Inflammatory macrophage treated with lipopolysaccharide for 1 hour (primary cell): ENCODE results near the gene GSTT4.
"Not testable (repeated sequence)": the region's sequence is repeated elsewhere in the genome, so short reads cannot be mapped to it uniquely, and the experiment has no call there.

Source experiments
- DNase-seq, 2 donors: peaks; one replicate each; pipeline ENCODE4 v3.0.0-alpha.2; 2020 to 2022

Gene GSTT4

DNA sequence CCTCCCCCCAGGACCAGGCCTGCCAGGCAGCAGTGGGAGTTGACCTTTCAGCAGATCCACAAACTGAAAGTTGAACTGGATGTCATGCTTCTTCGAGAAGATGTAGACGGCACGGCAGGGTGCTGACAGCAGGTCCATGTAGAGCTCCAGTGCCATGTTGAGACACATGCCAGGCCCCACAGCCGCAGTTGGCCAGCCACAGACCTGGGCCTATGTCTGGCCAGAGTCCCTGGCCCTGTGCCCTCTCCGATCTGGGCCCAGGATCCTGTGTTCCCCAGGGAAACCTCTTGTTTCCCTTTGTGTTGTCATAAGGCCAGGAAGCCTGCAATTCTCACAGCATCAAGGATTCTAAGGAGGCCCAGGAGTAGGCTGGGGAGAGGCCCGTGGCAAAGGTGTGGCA, at the start of gene GSTT4:
TSS of gene GSTT4 (minus strand) at position 253 of the 400 bp plus-strand sequence. CDS start at position 156, 97 bp downstream.
- DNase-seq: no peak

DNA sequence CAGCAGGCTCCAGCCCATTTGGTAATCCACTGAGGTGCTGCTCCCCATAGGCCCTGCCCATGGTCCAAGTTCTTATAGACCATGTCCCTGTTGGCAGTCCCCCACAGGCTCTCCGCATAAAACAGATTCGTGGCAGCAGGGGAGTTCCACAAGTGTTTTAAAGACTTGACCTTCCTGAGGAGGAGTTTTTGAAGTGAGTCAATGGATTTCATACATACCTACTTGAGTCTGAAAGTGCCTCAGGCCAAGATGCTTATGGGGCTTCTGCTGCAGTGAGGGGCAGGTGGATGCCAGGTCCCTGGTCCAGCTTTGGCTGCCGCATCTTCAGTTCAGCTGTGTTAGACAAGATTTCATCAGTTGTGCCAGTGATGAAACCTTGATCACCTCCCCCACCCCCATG, 49.1 kb upstream of the GSTT4 start:
- no peak for DNase-seq

DNA sequence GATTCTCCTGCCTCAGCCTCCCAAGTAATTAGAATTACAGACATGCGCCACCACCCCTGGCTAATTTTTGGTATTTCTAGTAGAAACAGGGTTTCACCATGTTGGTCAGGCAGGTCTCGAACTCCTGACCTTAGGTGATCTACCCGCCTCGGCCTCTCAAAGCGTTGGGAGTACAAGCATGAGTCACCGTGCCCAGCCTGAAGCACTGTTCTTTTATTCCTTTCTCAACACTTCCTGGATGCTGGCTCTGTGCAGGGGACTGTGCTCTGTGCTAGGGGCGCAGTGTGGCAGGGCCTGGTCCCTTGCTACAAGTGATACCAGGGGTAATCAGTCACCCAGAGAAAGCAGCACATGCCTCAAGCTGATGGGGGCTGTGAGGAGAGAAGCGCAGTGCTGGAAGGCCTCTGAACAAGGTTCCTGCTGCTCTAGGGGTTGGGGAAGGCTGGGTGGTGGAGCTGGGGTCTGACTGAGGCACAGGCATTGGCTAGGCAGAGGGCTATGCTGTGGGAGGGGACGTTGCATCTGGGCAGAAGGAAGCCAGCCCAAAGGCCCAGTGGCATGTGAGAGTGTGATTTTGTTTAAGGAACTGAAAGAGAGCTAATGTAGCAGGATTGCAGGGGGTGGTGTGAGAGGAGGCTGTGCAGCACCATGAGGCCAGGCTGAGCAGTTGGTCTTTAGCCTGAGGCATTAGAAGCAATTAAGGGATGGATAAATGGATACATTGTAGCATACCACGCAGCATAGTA, 48.4 kb upstream of the GSTT4 start:
- DNase-seq: peak; percentile 25 to 59

DNA sequence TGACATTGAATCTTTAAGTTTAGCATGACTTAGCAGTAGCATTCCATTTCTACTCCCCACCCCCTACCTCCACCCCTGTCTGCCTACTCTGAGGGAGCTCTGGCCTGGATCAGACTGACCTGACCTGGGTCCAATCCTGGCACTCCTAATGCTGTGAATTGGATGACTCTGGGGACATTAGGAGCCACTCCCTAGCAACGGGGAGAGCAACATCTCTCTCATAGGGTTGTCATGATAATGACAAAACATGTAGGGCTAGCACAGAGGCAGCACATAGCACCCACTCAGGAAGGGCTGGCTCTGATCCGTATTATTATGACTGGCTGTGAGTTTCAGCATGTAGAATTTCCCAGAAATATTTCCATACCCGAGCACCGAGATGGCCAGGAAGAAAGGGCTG, 46.3 kb upstream of the GSTT4 start:
- DNase-seq: no peak

DNA sequence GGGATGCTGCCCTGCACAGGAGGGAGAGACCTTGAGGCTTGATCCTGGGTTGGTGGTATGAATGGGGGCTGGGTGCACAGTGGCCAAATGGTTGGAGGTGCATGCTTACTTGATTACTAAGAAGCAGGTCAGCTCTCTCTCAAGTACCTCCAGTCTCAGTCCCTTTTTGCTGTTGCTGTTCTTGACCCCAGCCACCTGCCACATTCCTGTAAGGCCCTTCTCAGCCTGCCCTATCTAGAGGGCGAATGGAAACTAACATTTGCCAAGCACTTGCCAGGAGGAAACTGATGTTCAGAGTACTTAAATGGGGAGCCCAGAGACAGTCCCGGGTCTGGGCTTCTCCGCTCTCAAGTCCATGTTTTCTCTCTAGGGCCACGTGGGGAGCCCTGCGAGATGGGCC, 45.8 kb upstream of the GSTT4 start:
- DNase-seq: no peak

DNA sequence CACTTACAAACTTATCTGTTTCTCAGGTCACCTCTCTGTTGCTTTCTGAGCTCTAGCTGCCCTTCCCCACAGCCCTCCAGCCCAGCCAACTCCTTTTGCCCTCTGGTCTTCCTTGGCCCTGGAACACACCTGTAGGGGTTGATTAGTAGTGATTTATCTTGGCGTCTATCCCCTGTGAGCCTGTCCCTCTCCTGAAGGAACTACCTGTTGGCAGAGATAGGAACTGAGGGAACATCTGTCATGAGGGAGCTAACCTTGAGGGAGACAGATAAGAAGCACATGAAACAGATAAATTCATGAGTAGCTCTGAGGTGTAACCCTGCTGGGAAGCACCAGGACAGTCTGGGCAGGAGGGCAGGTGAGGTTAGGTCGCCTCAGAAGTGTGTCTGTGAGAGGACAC, 44.7 kb upstream of the GSTT4 start:
- no peak for DNase-seq

DNA sequence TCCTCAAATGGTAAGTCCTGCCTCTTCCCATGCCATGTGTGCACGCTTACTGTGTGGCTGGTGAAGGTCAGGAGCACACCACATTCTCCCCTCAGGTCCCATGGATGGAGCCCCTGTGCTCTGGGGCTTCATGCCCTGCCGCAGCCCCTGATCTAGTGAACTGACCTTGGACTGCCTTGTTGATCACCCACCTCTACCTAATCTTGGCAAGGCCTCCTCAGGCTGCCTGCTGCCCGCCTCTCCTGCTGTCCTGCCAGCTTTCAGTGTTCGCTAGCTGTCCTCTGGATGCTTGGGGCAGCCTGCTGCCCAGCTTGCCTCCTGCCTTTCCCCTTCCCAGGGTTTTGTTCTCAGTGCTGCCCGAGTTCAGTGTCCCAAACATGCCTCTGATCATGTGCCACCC, 44.0 kb upstream of the GSTT4 start:
- DNase-seq: no peak

DNA sequence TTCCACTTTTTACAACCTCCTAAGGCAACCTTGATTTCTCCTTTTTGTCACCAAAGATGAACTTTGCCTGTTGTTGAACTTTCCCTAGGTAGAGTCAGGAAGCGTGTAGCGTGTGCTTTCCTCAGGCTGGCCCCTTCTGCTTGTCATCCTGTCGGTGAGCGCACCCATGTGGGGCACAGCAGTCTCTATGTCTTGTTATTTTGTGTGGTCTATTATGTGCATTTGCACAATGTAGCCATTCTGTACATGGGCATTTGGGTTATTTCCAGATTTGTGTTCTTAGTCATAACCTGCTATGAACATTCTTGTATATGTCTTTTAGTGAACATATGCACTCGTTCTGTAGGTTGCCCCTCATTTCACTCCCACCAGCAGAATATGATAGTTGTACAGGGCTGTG, 40.8 kb upstream of the GSTT4 start:
- no peak for DNase-seq

DNA sequence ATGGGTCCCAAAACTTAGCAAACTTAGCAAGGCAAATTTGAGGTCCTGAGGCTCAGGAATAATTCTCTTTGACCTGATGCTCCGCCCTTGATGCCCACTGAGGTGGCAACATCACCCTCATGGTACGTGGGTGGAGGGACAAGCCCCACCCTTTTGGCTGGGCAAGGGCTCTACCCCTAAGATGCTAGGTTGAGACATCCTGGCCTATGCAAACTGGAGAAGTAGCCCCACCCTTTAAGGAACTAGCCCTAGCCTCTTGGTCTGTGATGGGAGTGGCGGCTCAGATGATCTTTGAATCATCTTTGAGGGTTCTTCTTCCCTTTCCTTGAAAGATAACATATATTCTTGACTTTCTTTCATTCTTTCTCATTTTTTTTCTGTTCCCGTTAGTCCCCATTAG, 38.7 kb upstream of the GSTT4 start:
- DNase-seq: peak; percentile 86 to 95

DNA sequence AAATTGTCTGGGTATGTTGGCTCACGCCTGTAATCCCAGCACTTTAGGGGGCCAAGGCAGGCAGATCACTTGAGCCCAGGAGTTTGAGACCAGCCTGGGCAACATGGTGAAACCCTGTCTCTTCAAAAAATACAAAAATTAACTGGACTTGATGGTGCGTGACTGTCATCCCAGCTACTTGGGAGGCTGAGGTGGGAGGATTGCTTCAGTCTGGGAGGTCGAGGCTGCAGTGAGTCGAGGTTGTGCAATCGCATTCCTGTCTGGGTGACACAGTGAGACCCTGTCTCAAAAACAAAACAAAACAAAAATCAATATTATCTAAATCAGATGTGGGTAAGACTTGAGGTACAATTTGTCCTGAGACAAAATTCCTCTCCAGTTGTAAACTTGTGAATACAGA, 38.2 kb upstream of the GSTT4 start:
- not testable (repeated sequence) for DNase-seq

DNA sequence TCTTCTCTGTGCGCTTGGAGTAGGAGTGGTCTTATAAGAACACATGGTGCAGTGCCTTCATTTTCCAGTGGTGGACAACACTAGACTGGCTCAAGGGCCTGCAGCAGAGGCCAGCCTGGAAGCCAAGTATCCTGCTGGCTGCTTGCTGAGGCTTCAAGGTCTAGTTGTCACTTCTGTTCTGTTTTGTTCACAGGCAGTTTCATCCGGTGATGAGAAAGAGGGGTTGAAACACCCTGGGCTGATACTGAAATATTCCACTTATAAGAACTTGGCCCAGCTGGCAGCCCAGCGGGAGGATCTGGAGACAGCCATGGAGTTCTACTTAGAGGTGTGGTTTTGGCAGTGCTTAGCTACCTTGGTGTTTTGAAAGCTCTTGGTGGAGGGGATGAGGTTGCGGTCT, 35.7 kb upstream of the GSTT4 start:
- no peak for DNase-seq

DNA sequence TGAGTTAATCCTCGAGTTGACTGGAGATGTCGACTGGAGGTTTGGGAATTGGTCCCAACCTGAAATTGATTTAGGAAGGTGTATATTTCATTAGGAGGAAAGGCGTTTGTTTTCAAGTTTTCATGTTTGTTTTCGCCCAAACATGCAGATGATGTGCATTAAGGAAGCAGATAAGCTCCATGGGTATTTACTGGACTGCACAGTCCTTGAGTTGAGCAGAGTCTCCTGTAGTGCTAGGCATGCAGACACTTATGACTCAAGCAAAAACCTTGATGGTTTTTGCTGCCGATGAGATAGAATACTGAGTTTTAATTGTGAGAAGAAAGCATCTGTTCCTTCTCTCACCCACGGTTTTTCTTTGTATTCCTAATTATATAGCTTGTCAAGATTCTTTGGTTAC, 33.8 kb upstream of the GSTT4 start:
- DNase-seq: no peak

DNA sequence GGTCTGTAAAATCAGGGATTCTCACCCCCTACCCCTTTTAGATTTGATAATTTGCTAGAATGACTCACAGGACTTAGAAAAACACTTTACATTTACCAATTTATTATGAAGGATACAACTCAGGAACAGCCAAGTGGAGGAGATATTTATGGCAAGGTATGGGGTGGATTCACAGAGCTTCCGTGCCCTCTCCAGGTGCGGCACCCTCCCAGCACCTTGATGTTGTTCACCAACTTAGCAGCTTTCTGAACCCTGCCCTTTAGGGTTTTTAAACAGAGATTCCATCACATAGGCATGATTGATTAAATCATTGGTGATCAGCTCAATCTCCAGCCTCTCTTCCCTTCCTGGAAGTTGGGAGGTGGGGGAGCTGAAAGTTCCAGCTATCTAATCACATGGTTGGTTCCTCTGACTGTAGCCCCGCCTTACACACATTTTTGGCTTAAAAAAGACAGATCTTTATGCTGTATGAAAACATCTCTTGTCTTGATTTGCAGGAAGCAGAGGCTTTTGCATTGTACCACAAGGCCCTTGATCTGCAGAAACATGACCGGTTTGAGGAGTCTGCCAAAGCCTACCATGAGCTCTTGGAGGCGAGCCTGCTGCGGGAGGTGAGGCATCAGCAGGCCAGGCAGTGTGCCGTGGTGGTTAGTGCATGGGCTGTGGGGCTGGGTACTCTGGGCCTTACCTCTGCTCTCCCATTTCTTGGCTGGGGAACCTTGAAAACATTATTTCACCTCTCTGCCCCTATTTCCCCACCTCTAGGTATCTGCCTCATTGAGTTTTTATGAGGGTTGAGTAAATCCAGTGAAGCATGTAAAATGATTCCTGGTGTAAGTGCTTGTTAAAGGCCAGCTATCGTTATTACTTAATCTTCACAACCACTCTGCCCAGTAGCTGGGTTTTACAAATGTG, 32.9 kb upstream of the GSTT4 start:
- DNase-seq: no peak

DNA sequence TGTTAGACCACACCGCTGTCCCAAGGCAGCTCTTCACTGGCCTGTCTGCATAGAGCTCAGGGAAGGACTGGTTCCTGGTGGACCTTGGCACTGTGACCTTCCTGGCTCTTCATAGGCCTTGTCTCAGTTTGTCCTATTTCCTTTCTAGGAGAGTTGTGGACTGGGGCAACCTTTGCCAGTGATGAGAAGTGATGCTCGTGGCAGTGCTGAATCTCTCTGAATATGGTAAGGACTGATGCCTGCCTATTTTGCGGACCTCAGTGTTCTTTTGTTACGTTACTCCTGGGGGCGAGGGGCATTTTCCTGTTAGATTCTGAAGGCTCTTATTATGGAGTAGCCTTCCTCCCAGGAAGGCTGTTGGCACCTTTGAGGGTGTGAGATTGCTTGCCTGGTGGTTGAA, 30.0 kb upstream of the GSTT4 start:
- DNase-seq: no peak

DNA sequence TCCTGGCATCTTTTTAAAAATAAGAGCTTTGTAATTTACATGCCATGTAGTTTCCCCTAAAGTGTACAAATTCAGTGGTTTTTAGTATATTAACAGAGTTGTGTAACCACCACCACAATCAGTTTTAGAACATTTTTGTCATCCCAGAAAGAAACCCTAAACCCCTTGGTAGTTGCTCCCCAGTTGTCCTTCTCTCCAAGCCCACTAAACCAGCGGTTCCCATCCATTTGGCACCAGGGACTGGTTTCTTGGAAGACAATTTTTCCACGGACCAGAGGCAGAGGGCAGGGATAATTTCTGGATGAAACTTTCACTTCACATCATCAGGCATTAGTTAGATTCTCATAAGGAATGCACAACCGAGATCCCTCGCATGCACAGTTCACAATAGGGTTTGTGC, 28.5 kb upstream of the GSTT4 start:
- peak in 1 of 2 donors; percentile 38 for DNase-seq

DNA sequence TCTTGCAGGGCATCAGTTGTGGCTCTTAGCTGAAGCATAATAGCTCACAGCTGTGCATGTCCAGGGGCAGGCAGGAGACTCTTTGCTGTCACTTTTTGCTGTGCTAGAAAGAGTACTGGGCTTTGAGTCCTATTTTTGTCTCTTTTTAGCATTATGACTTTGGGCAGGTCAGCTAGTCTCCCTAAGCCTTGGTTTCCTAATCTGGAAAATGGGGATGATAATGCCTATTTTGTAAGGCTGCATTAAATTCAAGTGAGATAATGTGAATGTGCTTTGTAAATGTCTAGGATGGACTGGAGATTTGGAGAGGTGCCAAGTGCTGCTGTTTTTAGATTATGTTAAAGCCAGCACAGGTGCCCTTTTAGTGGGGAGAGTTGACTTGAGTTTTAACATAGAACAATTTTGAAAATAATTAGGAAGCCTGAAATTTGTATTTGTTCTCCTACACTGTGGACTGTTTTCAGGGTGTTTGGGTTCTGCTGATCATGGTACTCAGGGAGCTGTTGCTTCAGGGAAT, 25.0 kb upstream of the GSTT4 start:
- no peak for DNase-seq

DNA sequence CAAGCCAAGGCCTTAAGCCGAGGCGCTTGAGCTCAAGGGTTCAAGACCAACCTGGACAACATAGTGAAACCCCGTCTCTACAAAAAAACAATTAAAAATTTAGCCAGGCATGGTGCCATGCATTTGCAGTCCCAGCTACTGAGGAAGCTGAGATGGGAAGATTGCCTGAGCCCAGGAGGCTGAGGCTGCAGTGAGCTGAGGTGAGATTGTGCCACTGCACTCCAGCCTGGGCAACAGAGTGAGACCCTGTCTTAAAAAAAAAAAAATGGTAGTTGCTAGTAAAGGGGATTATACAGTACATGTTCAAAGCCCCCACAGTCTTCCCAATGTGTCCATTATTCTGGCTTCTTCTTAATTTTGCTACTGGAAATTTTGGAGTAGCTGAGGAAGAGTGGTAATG, 24.1 kb upstream of the GSTT4 start:
- DNase-seq: no peak

DNA sequence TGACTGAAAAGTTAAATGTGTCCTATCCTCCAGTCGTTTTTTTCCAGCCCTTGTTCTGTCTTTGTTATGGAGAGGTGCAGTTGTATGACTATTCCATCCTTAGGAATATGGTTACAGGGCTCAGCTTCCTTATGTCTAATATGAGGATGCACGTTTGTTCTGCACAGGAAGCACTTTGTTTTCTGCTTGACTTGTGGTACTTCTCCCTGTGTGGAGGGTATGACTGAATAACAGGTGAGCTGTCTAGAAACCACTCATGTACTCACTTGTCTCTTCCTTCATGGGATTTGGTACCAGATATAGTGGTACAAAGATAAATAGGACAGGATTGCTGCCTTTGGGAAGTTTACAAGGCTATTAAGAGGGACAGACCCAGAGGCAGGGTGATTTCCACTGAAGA, 23.3 kb upstream of the GSTT4 start:
- no peak for DNase-seq

DNA sequence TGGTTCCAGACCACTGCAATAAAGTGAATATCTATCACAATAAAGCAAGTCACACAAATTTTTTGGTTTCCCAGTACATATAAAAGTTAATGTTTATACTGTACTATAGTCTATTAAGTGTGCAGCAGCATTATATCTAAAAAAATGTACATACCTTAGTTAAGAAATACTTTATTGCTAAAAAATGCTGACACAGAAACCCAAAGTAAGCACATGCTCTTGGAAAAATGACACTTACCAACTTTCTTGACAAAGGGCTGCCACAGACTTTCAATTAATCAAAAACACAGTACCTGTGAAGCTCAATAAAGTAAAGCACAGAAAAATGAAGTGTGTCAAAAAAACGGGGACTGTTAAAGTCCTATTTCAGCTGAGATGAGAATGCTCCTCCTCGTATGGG, 22.7 kb upstream of the GSTT4 start:
- DNase-seq: no peak

DNA sequence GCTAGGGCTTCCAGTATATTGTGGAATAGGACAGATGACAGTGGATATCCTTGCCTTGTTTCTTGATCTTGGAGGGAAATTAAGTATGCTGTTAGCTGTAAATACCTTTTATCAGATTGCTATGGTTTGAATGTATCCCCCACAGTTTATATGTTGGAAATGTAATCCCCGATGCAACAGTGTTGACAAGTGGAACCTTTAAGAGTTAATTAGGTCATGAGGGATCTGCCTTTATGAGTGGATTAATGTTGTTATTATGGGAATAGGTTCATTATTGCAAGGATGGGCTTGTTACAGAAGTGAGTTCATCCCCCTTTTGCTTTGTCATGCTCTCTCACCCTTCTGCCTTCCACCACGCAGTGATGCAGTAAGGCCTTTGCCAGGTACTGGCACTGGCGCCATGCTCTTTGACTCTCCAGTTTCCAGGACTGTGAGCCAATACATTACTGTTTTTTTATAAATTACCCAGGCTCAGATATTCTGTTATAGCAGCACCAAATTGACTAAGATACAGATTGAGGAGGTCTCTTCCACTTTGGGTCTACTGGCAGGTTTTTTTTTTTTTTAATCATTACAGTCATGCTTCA, 22.2 kb upstream of the GSTT4 start:
- DNase-seq: no peak

DNA sequence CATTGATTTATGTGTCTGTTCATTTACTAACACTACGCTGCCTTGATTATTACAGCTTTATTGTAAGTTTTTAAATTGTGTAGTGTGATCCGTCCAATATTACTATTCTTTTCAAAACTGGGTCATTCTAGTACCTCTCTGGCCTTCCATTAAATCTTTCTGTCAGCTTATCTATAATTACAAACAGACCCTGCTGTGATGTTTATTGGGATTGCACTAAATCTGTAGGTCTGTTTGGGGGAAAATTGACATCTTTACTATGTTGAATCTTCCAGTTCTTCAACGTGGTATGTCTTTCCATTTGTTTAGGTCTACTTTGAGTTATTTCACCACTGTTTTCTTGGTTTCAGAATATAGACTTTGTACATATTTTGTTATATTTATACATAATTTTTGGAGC, 21.5 kb upstream of the GSTT4 start:
- no peak for DNase-seq

DNA sequence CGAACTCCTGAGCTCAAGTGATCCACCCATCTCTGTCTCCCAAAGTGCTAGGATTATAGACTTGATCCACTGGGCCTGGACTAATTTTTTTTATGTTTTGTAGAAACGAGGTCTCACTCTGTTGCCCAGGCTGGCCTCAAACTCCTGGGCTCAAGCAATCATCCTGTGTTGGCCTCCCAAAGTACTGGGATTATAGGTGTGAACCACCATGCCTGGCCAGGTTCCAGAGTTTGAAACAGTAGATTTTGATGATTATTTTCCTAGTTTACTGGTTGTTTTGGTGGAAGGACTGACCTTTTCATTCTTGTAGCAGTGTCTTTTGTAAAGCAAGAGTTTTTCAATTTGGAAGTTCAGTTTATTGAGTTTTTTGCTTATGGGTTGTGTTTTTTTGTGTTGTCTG, 20.8 kb upstream of the GSTT4 start:
- DNase-seq: no peak

DNA sequence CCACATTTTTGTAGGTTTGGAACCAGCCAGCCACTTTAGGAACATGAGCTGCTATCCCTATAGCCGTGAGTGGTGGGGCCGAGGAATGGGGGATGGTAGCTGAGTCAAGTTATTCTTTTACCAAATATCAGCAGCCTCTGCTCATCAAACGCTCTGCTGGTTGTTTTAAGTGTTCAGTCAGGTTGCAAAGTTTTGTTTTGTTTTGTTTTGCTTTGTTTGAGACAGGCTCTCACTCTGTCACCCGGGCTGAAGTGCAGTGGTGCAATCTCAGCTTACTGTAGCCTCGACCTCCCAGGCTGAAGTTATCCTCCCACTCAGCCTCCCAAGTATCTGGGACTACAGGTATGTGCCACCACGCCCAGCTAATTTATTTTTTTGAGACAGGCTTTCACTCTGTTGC, 20.2 kb upstream of the GSTT4 start:
- DNase-seq: no peak

DNA sequence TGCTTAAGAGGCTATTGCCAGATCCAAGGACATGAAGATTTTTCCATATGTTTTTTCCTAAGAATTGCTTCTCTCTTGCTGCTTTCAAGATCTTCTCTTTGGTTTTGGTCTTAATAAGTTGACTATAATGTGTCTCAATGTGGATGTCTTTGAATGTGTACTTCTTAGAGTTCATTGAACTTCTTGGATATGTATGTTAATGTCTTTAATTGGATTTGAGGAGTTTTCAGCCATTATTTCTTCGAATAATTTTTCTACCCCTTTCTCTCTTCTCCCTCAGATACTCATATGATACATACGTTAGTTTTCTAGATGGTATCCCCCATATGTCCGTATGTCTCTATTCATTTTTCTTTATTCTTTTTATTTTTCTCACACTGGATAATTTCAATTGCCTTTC, 19.1 kb upstream of the GSTT4 start:
- no peak for DNase-seq
